Measurements from ENCODE around the gene BRD4. TPM values are rescaled to one million over a fixed set of nuclear protein-coding genes. Genes with fewer than 3 reads are reported as not detected.
A peak's percentile ranks its signal among the peaks of the same experiment; 100 is the strongest.

Gene BRD4
- total RNA-seq, 4 donors from 2014 or later = 5.6 to 156 (median 16.6) TPM

GRCh38 chr19:15296841-15297415 lies 35.4 kb downstream of the BRD4 start:
- Histone ChIP-seq H3K27me3 (no peaks in the 10 kb centered on the region), H3K27ac (peak overlapping the region in 1 of 2 donors; percentile 18), H3K9me3 (no peaks in the 10 kb centered on the region), H3K4me1 (peaks cover 22 to 27% of the 10 kb centered on the region in 2 donors), H3K36me3 (no peaks in the 10 kb centered on the region), H3K4me3 (no peak overlapping the region)
- TF ChIP-seq CTCF (IDR thresholded peaks at IDR 0.05) (no peak), POLR2A (IDR thresholded peaks at IDR 0.05) (no peak)
- DNase-seq = no peak
- intact Hi-C loops (cut with DNase I; ENCODE audit: low total_unique reads) = no loop called here

- H3K4me1 ChIP-seq = peaks cover 22 to 27% of the 10 kb centered on the region in 2 donors
- no peak overlapping the region for H3K4me3 ChIP-seq
- no peaks in the 10 kb centered on the region for H3K9me3 ChIP-seq
- DNase-seq = no peak
- peak overlapping the region in 1 of 2 donors; percentile 18 for H3K27ac ChIP-seq
- H3K27me3 ChIP-seq = no peaks in the 10 kb centered on the region
- H3K36me3 ChIP-seq = no peaks in the 10 kb centered on the region
- TF ChIP-seq POLR2A (IDR thresholded peaks at IDR 0.05) (no peak), CTCF (IDR thresholded peaks at IDR 0.05) (no peak)
- intact Hi-C loops (cut with DNase I; ENCODE audit: low total_unique reads) = no loop called here
Observed at GRCh38 chr19:15296353-15296752, 36.0 kb downstream of the BRD4 start.

GRCh38 chr19:15294561-15294990 lies 37.8 kb downstream of the BRD4 start:
- no peak for DNase-seq

GRCh38 chr19:15293781-15294491 lies 38.4 kb downstream of the BRD4 start:
- no peaks in the 10 kb centered on the region for H3K36me3 ChIP-seq
- DNase-seq = no peak
- H3K4me3 ChIP-seq = no peak overlapping the region
- TF ChIP-seq CTCF (IDR thresholded peaks at IDR 0.05) = no peak
- no peak for TF ChIP-seq POLR2A (IDR thresholded peaks at IDR 0.05)
- peaks cover 29 to 31% of the 10 kb centered on the region in 2 donors for H3K4me1 ChIP-seq
- H3K9me3 ChIP-seq = no peaks in the 10 kb centered on the region
- no peaks in the 10 kb centered on the region for H3K27me3 ChIP-seq
- intact Hi-C loops (cut with DNase I; ENCODE audit: low total_unique reads) = no loop called here
- peak overlapping the region; percentile 36 to 38 for H3K27ac ChIP-seq

More at GRCh38 chr19:15294561-15294990, 37.8 kb downstream of the BRD4 start:
- intact Hi-C loops (cut with DNase I; ENCODE audit: low total_unique reads) = no loop called here
- Histone ChIP-seq H3K4me3 (no peak overlapping the region), H3K36me3 (no peaks in the 10 kb centered on the region), H3K9me3 (no peaks in the 10 kb centered on the region), H3K27me3 (no peaks in the 10 kb centered on the region), H3K4me1 (peaks cover 26 to 30% of the 10 kb centered on the region in 2 donors), H3K27ac (peak overlapping the region in 1 of 2 donors; percentile 32)
- TF ChIP-seq CTCF (IDR thresholded peaks at IDR 0.05) = no peak
- TF ChIP-seq POLR2A (IDR thresholded peaks at IDR 0.05) = no peak
